Mesenchymal stem cell (in vitro differentiated cells and primary cell): ENCODE measurements around the gene DNHD1.

ENCODE experiments used
- DNase-seq: peaks from one replicate; pipeline ENCODE4 v3.0.0-alpha.2; 2013
- H2AFZ ChIP-seq: one replicate; pipeline ENCODE4 v1.6.1; 2013; ENCODE audit warnings: low read depth, mild to moderate bottlenecking, control low read depth, inconsistent platforms, low read length, moderate library complexity
- H2AK5ac ChIP-seq: 2 replicates; pipeline ENCODE4 v1.6.1; 2013; ENCODE audit warnings: low read length, moderate library complexity, mild to moderate bottlenecking, inconsistent platforms; ENCODE audit not compliant: severe bottlenecking
- H2BK120ac ChIP-seq: one replicate; pipeline ENCODE4 v1.6.1; 2013; ENCODE audit warnings: low read depth, mild to moderate bottlenecking, inconsistent platforms, low read length, moderate library complexity
- H2BK12ac ChIP-seq, 2 experiments: one replicate each; pipeline ENCODE4 v1.6.1; 2013; ENCODE audit warnings: inconsistent platforms in 2 of 2, low read length in 2 of 2, mild to moderate bottlenecking in 2 of 2, moderate library complexity in 2 of 2, control low read depth in 1 of 2
- H2BK15ac ChIP-seq: one replicate; pipeline ENCODE4 v1.6.1; 2013; ENCODE audit warnings: mild to moderate bottlenecking, low read depth, inconsistent platforms; ENCODE audit not compliant: poor library complexity, severe bottlenecking
- H2BK5ac ChIP-seq: 2 replicates; pipeline ENCODE4 v1.6.1; 2013; ENCODE audit warnings: low read depth, mild to moderate bottlenecking, low read length, control low read depth, inconsistent platforms; ENCODE audit not compliant: poor library complexity, severe bottlenecking
- H3K14ac ChIP-seq, 2 experiments: one replicate each; pipeline ENCODE4 v1.6.1; 2013; ENCODE audit warnings: inconsistent platforms in 2 of 2, low read length in 2 of 2, control low read depth in 1 of 2, mild to moderate bottlenecking in 1 of 2, moderate library complexity in 1 of 2
- H3K18ac ChIP-seq, 2 experiments: one replicate each; pipeline ENCODE4 v1.6.1; 2013; ENCODE audit warnings: inconsistent platforms in 2 of 2, low read length in 2 of 2, control low read depth in 1 of 2, low read depth in 1 of 2, mild to moderate bottlenecking in 1 of 2
- H3K23ac ChIP-seq, 2 experiments: one replicate each; pipeline ENCODE4 v1.6.1; 2013; ENCODE audit warnings: inconsistent platforms in 2 of 2, low read length in 2 of 2, mild to moderate bottlenecking in 2 of 2, moderate library complexity in 2 of 2, control low read depth in 1 of 2
- H3K27ac ChIP-seq: 2 replicates; pipeline ENCODE4 v1.5.1; 2013; ENCODE audit warnings: mild to moderate bottlenecking, moderate library complexity, low read length, control low read depth, inconsistent platforms; ENCODE audit not compliant: poor library complexity, severe bottlenecking
- H3K27me3 ChIP-seq, 2 experiments: 2 replicates each; pipeline versions ENCODE4 v1.6.1 to v1.7.0; 2013; ENCODE audit warnings: low read length in 2 of 2, mild to moderate bottlenecking in 2 of 2, moderate library complexity in 2 of 2, control low read depth in 1 of 2, inconsistent platforms in 1 of 2; ENCODE audit not compliant: control insufficient read depth in 1 of 2, insufficient read depth in 1 of 2
- H3K36me3 ChIP-seq, 2 experiments: 2 replicates each; pipeline versions ENCODE4 v1.6.1 to v1.7.0; 2013; ENCODE audit warnings: low read length in 2 of 2, control low read depth in 1 of 2, inconsistent platforms in 1 of 2, low read depth in 1 of 2, mild to moderate bottlenecking in 1 of 2; ENCODE audit not compliant: insufficient read depth in 2 of 2, control insufficient read depth in 1 of 2
- H3K4ac ChIP-seq, 2 experiments: one replicate each; pipeline ENCODE4 v1.6.1; 2013; ENCODE audit warnings: inconsistent platforms in 2 of 2, low read length in 2 of 2, mild to moderate bottlenecking in 2 of 2, moderate library complexity in 2 of 2, control low read depth in 1 of 2, low read depth in 1 of 2
- H3K4me1 ChIP-seq: 2 replicates; pipeline ENCODE4 v1.6.1; 2013; ENCODE audit warnings: low read depth, low read length, control low read depth; ENCODE audit not compliant: control insufficient read depth, insufficient read depth
- H3K4me2 ChIP-seq: 2 replicates; pipeline ENCODE4 v1.6.1; 2013; ENCODE audit warnings: low read length, mild to moderate bottlenecking, inconsistent platforms; ENCODE audit not compliant: poor library complexity, severe bottlenecking
- H3K4me3 ChIP-seq, 2 experiments: 2 replicates each; pipeline versions ENCODE4 v1.5.1 to v1.7.0; 2013; ENCODE audit warnings: low read length in 2 of 2, mild to moderate bottlenecking in 2 of 2, control low read depth in 1 of 2, low read depth in 1 of 2; ENCODE audit not compliant: insufficient read depth in 1 of 2
- H3K79me1 ChIP-seq: replicated peaks from 2 replicates; pipeline ENCODE4 v1.6.1; 2013; ENCODE audit warnings: mild to moderate bottlenecking, control low read depth, low read length, inconsistent platforms; ENCODE audit not compliant: poor library complexity, severe bottlenecking
- H3K9ac ChIP-seq: 2 replicates; pipeline ENCODE4 v1.7.0; 2013; ENCODE audit warnings: mild to moderate bottlenecking, low read length, moderate library complexity
- H3K9me3 ChIP-seq: 2 replicates; pipeline ENCODE4 v1.7.0; 2013; ENCODE audit warnings: mild to moderate bottlenecking, low read length; ENCODE audit not compliant: control insufficient read depth
- H4K8ac ChIP-seq: one replicate; pipeline ENCODE4 v1.6.1; 2013; ENCODE audit warnings: inconsistent platforms, mild to moderate bottlenecking, low read length, moderate library complexity
- H4K91ac ChIP-seq: one replicate; pipeline ENCODE4 v1.6.1; 2013; ENCODE audit warnings: mild to moderate bottlenecking, low read length, inconsistent platforms
- WGBS: methylation state at CpG from one replicate; pipeline ENCODE4 v1.1.7; 2013; ENCODE audit warnings: mixed read lengths; 5-methylcytosine and 5-hydroxymethylcytosine counted together

DNHD1 gene

GRCh38 chr11:6498121-6498520, 1.0 kb downstream of the DNHD1 start:
- no peak overlapping the region for H3K9ac ChIP-seq
- peak overlapping the region in 1 of 2 experiments; percentile 24 for H3K4me3 ChIP-seq
- H3K14ac ChIP-seq: no peak overlapping the region
- no peak overlapping the region for H3K18ac ChIP-seq
- H3K4ac ChIP-seq: no peak overlapping the region
- peaks cover 2% of the 10 kb centered on the region for H3K79me1 ChIP-seq
- peaks cover 16 to 32% of the 10 kb centered on the region in 2 experiments for H3K36me3 ChIP-seq
- H2AFZ ChIP-seq: no peak overlapping the region
- H2BK120ac ChIP-seq: no peak overlapping the region
- 84% methylated on average over 7 of the region's 7 CpGs for WGBS
- H3K27ac ChIP-seq: no peak overlapping the region
- H2AK5ac ChIP-seq: no peak overlapping the region
- no peak for DNase-seq
- no peak overlapping the region for H3K23ac ChIP-seq
- no peaks in the 10 kb centered on the region for H3K4me1 ChIP-seq
- H3K4me2 ChIP-seq: no peak overlapping the region
- H4K8ac ChIP-seq: no peak overlapping the region
- no peaks in the 10 kb centered on the region for H3K27me3 ChIP-seq
- H3K9me3 ChIP-seq: no peaks in the 10 kb centered on the region
- H4K91ac ChIP-seq: no peak overlapping the region
- H2BK12ac ChIP-seq: no peak overlapping the region
- H2BK5ac ChIP-seq: no peak overlapping the region
- H2BK15ac ChIP-seq: no peak overlapping the region

GRCh38 chr11:6498544-6498943, 1.5 kb downstream of the DNHD1 start:
- H3K79me1 ChIP-seq: peaks cover 1% of the 10 kb centered on the region
- H4K8ac ChIP-seq: no peak overlapping the region
- peak overlapping the region; percentile 54 for H3K9ac ChIP-seq
- H3K4ac ChIP-seq: no peak overlapping the region
- H3K27ac ChIP-seq: no peak overlapping the region
- H2AFZ ChIP-seq: no peak overlapping the region
- DNase-seq: no peak
- no peak overlapping the region for H4K91ac ChIP-seq
- no peak overlapping the region for H2AK5ac ChIP-seq
- no peaks in the 10 kb centered on the region for H3K27me3 ChIP-seq
- no peaks in the 10 kb centered on the region for H3K4me1 ChIP-seq
- H2BK12ac ChIP-seq: no peak overlapping the region
- H3K36me3 ChIP-seq: peaks cover 16 to 30% of the 10 kb centered on the region in 2 experiments
- no peak overlapping the region for H2BK120ac ChIP-seq
- peak overlapping the region in 1 of 2 experiments; percentile 24 for H3K4me3 ChIP-seq
- H3K9me3 ChIP-seq: no peaks in the 10 kb centered on the region
- no peak overlapping the region for H3K4me2 ChIP-seq
- H3K18ac ChIP-seq: no peak overlapping the region
- WGBS: over 99% methylated on average over 5 of the region's 5 CpGs
- H2BK5ac ChIP-seq: no peak overlapping the region
- H3K14ac ChIP-seq: no peak overlapping the region
- H3K23ac ChIP-seq: no peak overlapping the region
- no peak overlapping the region for H2BK15ac ChIP-seq

- H3K18ac ChIP-seq: no peak overlapping the region
- H3K36me3 ChIP-seq: peaks cover 14 to 23% of the 10 kb centered on the region in 2 experiments
- WGBS: 97% methylated on average over 3 of the region's 3 CpGs
- no peak overlapping the region for H3K4me3 ChIP-seq
- H3K23ac ChIP-seq: no peak overlapping the region
- no peak overlapping the region for H2BK12ac ChIP-seq
- H2BK15ac ChIP-seq: no peak overlapping the region
- no peak overlapping the region for H3K14ac ChIP-seq
- H3K4ac ChIP-seq: no peak overlapping the region
- no peak overlapping the region for H4K8ac ChIP-seq
- H3K4me2 ChIP-seq: no peak overlapping the region
- H3K27ac ChIP-seq: no peak overlapping the region
- no peaks in the 10 kb centered on the region for H3K4me1 ChIP-seq
- no peak overlapping the region for H2AK5ac ChIP-seq
- no peak overlapping the region for H3K9ac ChIP-seq
- no peak overlapping the region for H4K91ac ChIP-seq
- no peak overlapping the region for H2BK120ac ChIP-seq
- no peak overlapping the region for H2AFZ ChIP-seq
- no peak for DNase-seq
- H3K9me3 ChIP-seq: no peaks in the 10 kb centered on the region
- no peaks in the 10 kb centered on the region for H3K79me1 ChIP-seq
- H2BK5ac ChIP-seq: no peak overlapping the region
- no peaks in the 10 kb centered on the region for H3K27me3 ChIP-seq
Measured at GRCh38 chr11:6502382-6502781, 5.3 kb downstream of the DNHD1 start.

- 93% methylated on average over 3 of the region's 3 CpGs for WGBS
- Histone ChIP-seq H3K27ac (no peak overlapping the region), H2BK120ac (no peak overlapping the region), H4K8ac (no peak overlapping the region), H3K4ac (no peak overlapping the region), H2AK5ac (no peak overlapping the region), H2AFZ (no peak overlapping the region), H3K4me1 (no peaks in the 10 kb centered on the region), H2BK15ac (no peak overlapping the region), H3K9ac (peak overlapping the region; percentile 27), H3K14ac (no peak overlapping the region), H3K36me3 (peaks cover 4 to 33% of the 10 kb centered on the region in 2 experiments), H2BK12ac (no peak overlapping the region), H3K9me3 (no peaks in the 10 kb centered on the region), H3K4me3 (no peak overlapping the region), H3K4me2 (no peak overlapping the region), H3K27me3 (no peaks in the 10 kb centered on the region), H3K79me1 (no peaks in the 10 kb centered on the region), H3K23ac (no peak overlapping the region), H4K91ac (no peak overlapping the region), H2BK5ac (no peak overlapping the region), H3K18ac (no peak overlapping the region)
- no peak for DNase-seq
Measured at GRCh38 chr11:6504166-6504565, 7.1 kb downstream of the DNHD1 start.
